ENCODE data around the gene RGS12. TPM values are rescaled to one million over a fixed set of nuclear protein-coding genes. Genes with fewer than 3 reads are reported as not detected.

The RGS12 gene
- total and polyA plus RNA-seq, 2 of the 8 experiments (the other 6 are each of a cell fraction or from before 2014, with no cell fraction given): 6.0 to 16.4 TPM

GRCh38 chr4:3299976-3300671 is 7.3 kb downstream of the RGS12 start:
- H3K79me1 ChIP-seq (ENCODE audit: low read depth, low read length): peaks cover 4% of the 10 kb centered on the region
- H2BK15ac ChIP-seq (ENCODE audit: low read length): no peak overlapping the region
- no peak overlapping the region for H2BK5ac ChIP-seq (ENCODE audit: low read depth, low read length)
- no peaks in the 10 kb centered on the region for H3K36me3 ChIP-seq (ENCODE audit: control insufficient read depth in 2 of 4, insufficient read depth in 4 of 4, low read length in 3 of 4)
- ChIA-PET CTCF (ENCODE audit: partially characterized antibody) (interaction anchor here (0.7 to 1.4 kb wide), 4 partner anchors 18 to 135 kb away, joined by 3 to 5 read pairs (median 4); no protein-coding TSS in a partner anchor), POLR2A (ENCODE audit: partially characterized antibody) (no interaction called here)
- H4K20me1 ChIP-seq (replicated peaks in 1 of 2; ENCODE audit: control insufficient read depth in 1 of 2, insufficient read depth in 2 of 2, low read length in 2 of 2): peaks cover 2 to 15% of the 10 kb centered on the region in 2 experiments
- no peak overlapping the region for H2BK20ac ChIP-seq (ENCODE audit: low read length)
- DNase-seq (ENCODE audit: low read depth in 1 of 2, low spot score in 2 of 2) (peak in 1 of 2 experiments; percentile 49), FAIRE-seq (no peak)
- H2AFZ ChIP-seq (ENCODE audit: low read length): no peak overlapping the region
- 84% methylated on average over 19 of the region's 19 CpGs; no CpG with 5 or more reads in 1 of the 2 experiments for WGBS, 2 experiments (ENCODE audit: extremely low coverage in 1 of 2, insufficient coverage in 1 of 2, insufficient read length in 1 of 2, insufficient replicate concordance in 2 of 2, low coverage in 1 of 2, low lambda C conversion rate in 2 of 2, missing lambda C conversion rate in 1 of 2)
- H3K27ac ChIP-seq (ENCODE audit: low read depth, low read length): no peak overlapping the region
- peaks cover 0 to 12% (median 2%) of the 10 kb centered on the region in 4 experiments; a peak in 4 of 7 replicates for H3K4me1 ChIP-seq (replicated peaks in 1 of 4; ENCODE audit: control insufficient read depth in 3 of 4, insufficient read depth in 4 of 4, low read length in 3 of 4)
- no peaks in the 10 kb centered on the region for H3K27me3 ChIP-seq (replicated peaks in 1 of 4; ENCODE audit: control insufficient read depth in 3 of 4, extremely low read depth in 1 of 4, insufficient read depth in 3 of 4, low read length in 3 of 4)
- H3K79me2 ChIP-seq (ENCODE audit: control insufficient read depth in 1 of 2, insufficient read depth in 2 of 2, low read length in 2 of 2): no peaks in the 10 kb centered on the region; a peak in 1 of 4 replicates
- H4K91ac ChIP-seq (replicated peaks; ENCODE audit: insufficient read length, low read length): no peak overlapping the region
- H2BK12ac ChIP-seq (ENCODE audit: low read depth, low read length): no peak overlapping the region
- no peak overlapping the region for H3K9ac ChIP-seq (replicated peaks in 1 of 4; ENCODE audit: extremely low read depth in 1 of 4, low read depth in 3 of 4, low read length in 3 of 4)
- no peaks in the 10 kb centered on the region for H3K23me2 ChIP-seq (ENCODE audit: low read depth, low read length)
- no peak overlapping the region for H3K4ac ChIP-seq (replicated peaks; ENCODE audit: insufficient read length, low read depth, low read length)
- no peaks in the 10 kb centered on the region for H3K9me3 ChIP-seq (ENCODE audit: insufficient read depth in 2 of 2, low read depth in 1 of 2, low read length in 1 of 2)
- H4K8ac ChIP-seq (ENCODE audit: extremely low read depth, insufficient read depth, low read length): peak overlapping the region; percentile 12; the same call in 1 of the 2 replicates
- no peak for TF ChIP-seq TAF7 (optimal IDR thresholded peaks at IDR 0.05; ENCODE audit: borderline replicate concordance, low read depth, low read length)
- no peak overlapping the region for H3K14ac ChIP-seq (ENCODE audit: insufficient read length)
- H3K23ac ChIP-seq (ENCODE audit: insufficient read length): no peak overlapping the region
- no peak overlapping the region for H2BK120ac ChIP-seq (replicated peaks; ENCODE audit: low read depth, low read length)
- H4K5ac ChIP-seq (ENCODE audit: insufficient read length, low read depth, low read length): no peak overlapping the region
- H3K4me2 ChIP-seq (ENCODE audit: insufficient read depth in 1 of 2, low read depth in 2 of 2, low read length in 2 of 2): no peak overlapping the region
- H3K56ac ChIP-seq (replicated peaks; ENCODE audit: insufficient read length, low read depth, low read length): no peak overlapping the region
- no peak overlapping the region for H2AK5ac ChIP-seq (ENCODE audit: low read depth, low read length)
- H3K18ac ChIP-seq (ENCODE audit: extremely low read depth, low read length): no peak overlapping the region
- H3K4me3 ChIP-seq (ENCODE audit: extremely low read depth in 1 of 4, insufficient read depth in 2 of 4, low read depth in 3 of 4, low read length in 4 of 4): no peak overlapping the region

Measured in H1 (cell line).